ENCODE measurements around the gene TRIM22.
"Not testable (repeated sequence)": the region's sequence is repeated elsewhere in the genome, so short reads cannot be mapped to it uniquely, and the experiment has no call there.

The TRIM22 gene, protein sequence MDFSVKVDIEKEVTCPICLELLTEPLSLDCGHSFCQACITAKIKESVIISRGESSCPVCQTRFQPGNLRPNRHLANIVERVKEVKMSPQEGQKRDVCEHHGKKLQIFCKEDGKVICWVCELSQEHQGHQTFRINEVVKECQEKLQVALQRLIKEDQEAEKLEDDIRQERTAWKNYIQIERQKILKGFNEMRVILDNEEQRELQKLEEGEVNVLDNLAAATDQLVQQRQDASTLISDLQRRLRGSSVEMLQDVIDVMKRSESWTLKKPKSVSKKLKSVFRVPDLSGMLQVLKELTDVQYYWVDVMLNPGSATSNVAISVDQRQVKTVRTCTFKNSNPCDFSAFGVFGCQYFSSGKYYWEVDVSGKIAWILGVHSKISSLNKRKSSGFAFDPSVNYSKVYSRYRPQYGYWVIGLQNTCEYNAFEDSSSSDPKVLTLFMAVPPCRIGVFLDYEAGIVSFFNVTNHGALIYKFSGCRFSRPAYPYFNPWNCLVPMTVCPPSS

DNA sequence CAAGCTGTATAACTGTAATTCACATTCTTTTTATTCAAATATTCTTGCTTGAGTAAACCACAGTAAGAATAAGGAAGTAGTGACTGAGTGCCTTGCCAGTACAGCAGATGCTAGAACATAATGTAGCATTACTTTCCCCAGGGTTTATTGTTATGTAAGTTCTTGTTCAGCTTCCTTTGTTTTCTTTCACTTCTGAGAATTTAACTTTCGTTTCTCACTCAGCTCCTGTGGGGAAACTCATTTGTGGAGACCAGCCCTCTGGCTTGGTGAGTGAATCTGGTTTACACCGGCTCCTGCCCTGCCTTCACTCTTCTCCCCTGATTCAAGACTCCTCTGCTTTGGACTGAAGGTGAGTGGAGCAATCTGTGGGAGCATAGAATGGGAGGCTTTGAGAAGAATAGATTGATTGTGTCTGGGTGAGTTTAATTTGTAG is at the start of gene TRIM22:
TRIM22 (plus strand) TSS at position 240 of the 433 bp plus-strand sequence. CDS start 6,443 bp downstream, outside the sequence.
- DNase-seq (ENCODE audit: low read depth, low spot score): peak; percentile 65

DNA sequence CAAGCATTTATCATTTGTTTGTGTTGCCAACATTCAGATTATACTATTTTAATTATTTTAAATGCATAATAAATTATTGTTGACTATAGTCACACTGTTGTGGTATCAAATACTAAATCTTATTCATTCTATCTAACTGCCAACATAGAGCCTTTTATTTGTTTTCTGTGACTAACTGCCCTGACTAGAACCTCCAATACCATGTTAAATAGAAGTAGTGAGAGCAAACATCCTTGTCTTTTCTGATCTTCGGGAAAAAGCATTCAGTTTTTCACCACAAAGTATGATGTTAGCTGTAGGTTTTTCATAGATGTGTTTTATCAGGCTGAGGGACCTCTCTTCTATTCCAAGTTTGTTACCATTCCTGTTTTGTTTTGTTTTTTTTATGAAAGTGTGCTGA is 49.6 kb upstream of the TRIM22 start:
- DNase-seq (ENCODE audit: low read depth, low spot score): no peak

DNA sequence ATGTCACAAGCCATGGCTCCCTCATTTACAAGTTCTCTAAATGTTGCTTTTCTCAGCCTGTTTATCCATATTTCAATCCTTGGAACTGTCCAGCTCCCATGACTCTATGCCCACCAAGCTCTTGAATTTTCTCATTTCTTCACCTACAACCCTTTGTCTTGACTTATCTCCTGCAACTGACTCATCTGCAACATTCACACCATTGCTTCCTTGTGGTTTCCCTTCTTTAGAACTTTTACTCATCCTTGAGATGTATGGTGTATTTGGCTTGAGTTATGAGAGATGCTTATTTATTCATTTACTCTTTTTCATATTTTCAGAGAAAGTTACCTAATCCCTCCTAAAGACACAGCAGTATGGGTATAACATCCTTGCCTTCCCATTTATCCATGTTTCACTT is 46.0 kb upstream of the TRIM22 start:
- DNase-seq (ENCODE audit: low read depth, low spot score): no peak

DNA sequence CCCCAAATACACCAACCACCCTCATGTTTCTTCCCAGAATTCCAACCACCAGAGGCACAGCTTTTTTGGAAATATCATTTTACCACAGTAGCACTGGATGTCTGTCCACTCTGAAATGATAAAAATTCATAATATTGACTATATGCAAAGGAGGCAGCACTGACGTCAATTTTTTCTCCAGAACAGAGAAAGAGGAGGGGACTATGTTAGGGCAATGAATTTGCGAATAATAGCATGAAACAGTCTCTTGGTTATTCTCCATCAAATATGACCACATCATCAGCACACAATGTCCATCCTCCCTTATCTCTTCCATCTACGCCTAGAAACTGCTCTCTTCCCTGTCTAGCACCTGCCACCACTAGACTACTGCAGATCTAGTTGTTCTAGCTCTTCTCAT is 43.5 kb upstream of the TRIM22 start:
- no peak for DNase-seq (ENCODE audit: low read depth, low spot score)

DNA sequence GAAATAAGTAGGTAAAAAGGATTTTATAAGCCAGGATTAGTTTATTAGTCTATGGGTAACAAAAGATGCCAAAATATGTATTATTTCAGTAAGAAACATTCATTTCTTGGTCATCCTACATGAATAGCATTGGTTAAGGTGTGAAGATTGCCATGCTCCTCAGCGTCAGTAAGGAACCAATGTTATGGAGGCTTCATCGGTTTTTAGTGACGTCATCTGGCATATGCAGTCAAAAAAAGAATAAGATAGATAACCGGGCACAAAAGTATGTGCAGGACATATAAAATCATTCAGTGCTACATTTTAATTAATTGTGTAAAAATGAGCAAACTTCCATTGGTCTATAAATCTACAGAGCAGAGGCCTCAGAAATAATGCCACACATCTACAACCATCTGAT is 34.1 kb upstream of the TRIM22 start:
- no peak for DNase-seq (ENCODE audit: low read depth, low spot score)

DNA sequence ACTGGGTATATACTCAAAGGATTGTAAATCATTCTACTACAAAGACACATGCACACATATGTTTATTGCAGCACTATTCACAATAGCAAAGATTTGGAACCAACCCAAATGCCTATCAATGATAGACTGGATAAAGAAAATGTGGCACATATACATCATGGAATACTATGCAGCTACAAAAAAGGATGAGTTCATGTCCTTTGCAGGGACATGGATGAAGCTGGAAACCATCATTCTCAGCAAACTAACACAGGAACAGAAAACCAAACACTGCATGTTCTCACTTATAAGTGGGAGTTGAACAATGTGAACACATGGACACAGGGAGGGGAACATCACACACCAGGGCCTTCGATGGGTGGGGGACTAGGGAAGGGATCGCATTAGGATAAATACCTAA is 32.6 kb upstream of the TRIM22 start:
- not testable (repeated sequence) for DNase-seq (ENCODE audit: low read depth, low spot score)

DNA sequence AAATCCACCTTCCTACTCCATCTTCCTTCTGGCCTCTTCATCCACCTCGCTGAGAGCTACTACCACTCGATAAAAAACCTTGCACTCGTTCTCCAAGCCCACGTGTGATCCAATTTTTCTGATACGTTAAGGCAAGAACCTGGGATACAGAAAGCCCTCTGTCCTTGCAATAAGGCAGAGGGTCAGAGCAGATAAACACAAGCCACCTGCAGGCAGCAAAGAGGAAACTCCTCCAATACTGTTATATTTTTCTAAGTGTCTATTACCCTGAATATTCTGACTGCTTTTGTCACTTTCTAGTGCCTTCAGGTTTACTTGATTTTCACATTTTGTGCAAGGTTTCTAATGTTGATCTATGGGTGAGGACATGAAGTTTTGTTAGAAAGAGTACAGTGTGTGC is 31.3 kb upstream of the TRIM22 start:
- DNase-seq (ENCODE audit: low read depth, low spot score): no peak

DNA sequence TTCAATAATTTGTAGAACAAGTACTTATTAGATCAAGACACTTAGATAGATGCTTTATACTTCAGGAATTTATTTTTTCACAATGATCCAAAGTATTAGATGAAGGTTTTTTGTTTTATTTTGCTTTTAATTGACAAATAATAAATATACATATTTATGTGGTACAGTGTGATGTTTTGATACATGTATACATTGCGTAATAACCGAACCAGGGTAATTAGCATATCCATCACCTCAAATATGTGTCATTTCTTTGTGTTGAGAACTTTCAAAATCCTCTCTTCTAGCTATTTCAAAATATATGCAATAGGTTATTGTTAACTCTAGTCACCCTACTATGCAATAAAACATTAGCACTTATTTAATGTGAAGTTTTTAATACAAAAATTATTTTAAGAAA is 26.1 kb upstream of the TRIM22 start:
- no peak for DNase-seq (ENCODE audit: low read depth, low spot score)

DNA sequence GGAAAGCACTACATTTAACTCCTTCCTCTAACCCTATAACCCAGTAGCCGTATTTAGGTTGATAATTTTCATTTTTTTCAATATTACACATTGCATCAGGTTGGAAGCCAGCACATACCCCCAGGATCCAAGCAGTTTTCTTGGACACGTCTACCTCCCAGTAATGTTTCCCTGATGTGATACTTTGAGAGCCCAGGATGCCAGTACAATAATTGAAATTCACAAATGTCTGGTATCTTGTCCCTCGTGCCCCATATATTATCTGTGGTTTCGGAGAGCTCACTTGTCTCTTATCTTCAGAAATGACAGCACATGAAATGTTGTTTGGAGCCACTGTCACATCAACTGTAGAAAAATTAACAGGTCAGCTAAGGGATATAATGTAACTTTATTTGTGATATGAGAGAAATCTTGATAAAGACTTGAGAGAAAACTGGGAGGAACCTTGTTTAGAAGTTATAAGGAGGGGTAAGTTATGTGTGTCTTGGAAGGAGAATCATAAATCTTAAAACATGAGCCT is 24.5 kb upstream of the TRIM22 start:
- no peak for DNase-seq (ENCODE audit: low read depth, low spot score)

DNA sequence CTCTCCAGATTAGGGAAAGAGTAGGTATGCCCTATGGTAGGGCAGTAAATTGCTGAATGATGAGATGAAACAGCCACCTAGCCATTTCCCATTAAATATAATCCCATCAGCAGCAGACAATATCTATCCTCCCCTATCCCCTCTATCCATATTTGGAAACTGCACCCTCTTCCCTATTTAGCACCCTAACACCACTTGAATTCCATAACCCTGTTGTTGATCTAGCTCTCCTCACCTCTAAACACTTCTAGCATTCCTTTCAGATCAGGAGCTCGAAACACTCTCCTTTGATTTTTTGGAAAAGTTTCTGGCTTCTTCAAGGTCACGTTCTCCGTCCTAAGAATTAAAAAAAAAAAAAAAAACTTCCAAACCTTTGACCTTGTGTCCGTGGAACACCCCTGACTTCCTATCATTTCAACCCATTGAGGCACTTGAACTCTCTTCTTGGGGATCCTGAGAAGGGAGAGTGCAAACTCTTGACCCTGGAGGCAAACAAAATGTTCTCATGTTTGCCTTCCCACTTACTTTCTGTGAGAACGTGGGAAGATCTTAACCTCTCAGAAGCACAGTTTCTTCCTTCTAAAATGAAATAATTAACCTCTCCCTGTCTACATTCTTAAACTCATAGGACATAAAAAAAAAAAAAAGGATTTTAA is 23.7 kb upstream of the TRIM22 start:
- DNase-seq (ENCODE audit: low read depth, low spot score): no peak

DNA sequence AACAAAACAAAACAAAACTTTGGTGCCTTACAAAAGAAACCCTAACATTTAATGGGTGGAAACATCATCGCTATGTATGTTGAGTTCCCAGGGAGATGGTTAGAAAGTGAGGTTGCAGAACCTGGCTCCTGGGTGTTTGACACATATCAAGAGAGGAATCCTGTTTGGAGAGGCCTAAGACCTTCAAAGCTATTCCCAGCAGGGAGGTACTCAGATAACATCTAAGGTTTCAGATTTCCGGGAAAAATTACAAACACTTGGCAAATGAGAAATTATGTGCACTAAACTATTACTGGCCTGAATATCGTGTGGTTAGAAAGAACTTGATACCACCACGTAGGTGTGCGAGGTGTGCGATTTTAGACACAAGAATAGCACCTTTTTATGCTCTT is 23.2 kb upstream of the TRIM22 start:
- no peak for DNase-seq (ENCODE audit: low read depth, low spot score)

DNA sequence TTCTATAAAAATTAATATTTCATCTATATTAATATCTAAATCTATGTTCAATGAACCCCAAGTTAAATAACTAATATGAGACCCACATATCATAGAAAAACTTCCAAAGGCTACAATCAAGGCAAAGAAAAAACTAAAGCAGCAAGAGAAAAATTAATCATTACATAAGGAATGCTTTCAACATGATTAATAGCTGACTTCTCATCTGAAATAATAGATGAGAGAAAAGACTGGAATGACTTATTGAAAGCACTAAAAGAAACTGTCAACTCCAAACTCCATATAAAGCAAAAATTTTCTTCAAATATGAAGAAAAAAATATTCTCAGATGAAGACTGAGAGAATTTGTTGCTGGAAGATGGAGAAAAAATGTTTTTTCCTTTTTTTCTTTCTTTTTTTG is 17.8 kb upstream of the TRIM22 start:
- no peak for DNase-seq (ENCODE audit: low read depth, low spot score)

DNA sequence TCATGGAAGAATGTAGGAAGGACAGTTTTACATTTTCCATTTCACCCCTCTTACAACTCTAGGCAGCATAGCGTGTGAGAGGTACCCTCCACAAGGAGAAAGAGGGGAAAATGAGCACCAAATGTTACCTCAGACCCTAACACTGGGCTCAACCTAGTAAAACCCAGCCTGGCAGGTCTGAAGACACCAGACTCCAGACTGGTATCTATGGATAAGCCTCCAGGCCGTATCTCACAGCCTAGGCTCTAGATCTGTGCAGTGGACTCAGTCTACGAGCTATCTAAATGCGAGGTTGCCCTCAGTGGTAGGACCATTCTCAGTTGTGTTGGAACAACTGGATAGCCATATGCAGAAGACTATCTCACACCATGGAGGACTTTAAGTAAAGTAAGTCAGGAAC is 15.2 kb upstream of the TRIM22 start:
- no peak for DNase-seq (ENCODE audit: low read depth, low spot score)

DNA sequence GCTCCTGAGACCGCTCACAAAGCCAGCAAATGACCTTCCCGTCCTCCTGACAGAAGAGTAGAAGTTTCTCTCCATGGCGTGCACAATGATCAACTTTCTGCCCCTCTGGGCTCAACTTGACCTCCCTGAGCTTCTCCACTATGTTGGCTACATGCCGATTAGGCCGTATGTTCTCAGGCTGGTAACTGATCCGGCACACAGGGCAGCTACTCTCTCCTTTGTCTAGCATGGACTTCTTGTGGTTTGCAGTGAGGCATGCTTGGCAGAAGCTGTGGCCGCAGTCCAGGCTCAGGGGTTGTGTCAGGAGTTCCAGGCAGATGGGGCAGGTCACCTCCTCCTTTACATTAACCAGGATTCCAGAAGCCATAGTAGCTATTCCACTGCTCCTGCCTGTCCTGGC is 9.8 kb upstream of the TRIM22 start:
- no peak for DNase-seq (ENCODE audit: low read depth, low spot score)

DNA sequence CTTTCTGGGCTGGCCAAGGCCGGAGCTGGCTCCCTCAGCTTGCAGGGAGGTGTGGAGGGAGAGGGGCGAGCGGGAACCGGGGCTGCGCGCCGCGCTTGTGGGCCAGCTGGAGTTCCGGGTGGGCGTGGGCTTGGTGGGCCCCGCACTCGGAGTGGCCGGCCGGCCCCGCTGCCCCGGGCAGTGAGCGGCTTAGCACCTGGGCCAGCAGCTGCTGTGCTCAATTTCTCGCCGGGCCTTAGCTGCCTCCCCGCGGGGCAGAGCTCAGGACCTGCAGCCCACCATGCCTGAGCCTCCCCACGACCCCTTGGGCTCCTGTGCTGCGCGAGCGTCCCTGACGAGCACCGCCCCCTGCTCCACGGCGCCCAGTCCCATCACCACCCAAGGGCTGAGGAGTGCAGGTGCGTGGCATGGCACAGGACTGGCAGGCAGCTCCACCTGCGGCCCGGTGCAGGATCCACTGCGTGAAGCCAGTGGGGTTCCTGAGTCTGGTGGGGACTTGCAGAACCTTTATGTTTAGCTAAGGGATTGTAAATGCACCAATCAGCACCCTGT is 6.6 kb upstream of the TRIM22 start:
- DNase-seq (ENCODE audit: low read depth, low spot score): not testable (repeated sequence)

DNA sequence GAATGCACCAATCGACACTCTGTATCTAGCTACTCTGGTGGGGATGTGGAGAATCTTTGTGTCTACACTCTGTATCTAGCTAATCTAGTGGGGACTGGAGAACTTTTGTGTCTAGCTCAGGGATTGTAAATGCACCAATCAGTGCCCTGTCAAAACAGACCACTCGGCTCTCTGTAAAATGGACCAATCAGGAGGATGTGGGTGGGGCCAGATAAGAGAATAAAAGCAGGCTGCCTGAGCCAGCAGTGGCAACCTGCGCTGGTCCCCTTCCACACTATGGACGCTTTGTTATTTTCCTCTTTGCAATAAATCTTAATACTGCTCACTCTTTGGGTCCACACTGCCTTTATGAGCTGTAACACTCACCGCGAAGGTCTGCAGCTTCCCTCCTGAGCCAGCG is 6.0 kb upstream of the TRIM22 start:
- DNase-seq (ENCODE audit: low read depth, low spot score): not testable (repeated sequence)

DNA sequence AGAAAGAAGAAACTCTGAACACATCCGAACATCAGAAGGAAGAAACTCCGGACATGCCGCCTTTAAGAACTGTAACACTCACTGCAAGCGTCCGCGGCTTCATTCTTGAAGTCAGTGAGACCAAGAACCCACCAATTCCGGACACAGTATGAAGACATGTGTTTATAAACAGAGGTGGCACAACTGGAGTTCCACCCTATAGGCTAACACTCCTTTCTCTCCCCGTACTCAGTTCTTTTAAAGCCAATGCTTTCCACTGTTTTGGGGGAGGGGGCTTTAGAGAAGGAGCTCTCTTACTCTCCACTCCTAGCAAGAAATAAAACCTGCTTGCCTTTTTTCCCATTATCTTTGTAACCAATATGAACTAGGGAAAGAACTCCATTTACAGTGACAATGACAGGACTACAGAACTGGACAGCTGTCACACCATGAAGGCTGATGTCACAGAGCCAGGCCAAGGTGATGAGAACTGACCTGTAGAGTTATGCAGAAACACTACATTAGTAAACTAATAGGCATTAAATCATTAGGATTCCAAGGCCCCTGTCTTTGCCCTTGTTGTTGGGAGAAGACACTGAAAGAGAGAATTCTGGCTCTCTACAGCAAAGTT is 5.4 kb upstream of the TRIM22 start:
- DNase-seq (ENCODE audit: low read depth, low spot score): no peak

DNA sequence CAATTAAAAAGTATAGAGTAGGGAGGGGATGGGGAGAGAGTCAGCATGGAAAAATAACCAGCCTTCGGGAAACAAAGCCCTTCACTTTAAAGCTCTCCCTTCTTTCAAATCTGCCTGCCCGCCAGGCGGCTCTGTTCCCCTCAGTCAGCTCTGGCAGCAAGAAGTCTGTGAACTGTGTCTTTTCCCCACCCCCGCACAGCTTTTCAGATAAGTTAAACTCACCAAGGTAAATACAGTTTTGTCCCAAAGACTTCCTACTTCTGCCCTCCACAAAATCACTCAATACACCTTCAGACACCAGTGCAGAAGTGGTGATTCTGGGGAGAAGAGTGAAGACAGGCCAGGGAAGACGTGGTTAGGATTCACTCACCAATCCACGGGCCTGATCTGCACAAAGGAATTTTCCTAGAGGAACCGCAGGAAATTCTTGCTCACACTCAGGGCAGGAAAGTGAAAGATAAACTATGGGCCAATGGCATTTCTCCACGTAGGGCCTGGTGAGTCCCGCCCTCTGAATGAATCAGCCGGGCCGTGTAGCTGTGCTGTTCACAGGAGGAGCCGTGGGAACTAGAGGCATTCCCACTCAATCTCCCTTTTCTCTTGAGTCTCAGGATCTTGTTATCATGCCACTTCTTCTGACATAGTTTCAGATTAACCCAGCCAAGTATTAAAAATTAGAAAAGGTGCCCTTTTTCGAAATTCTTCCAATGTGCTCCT is 4.8 kb upstream of the TRIM22 start, which contains the start of gene TRIM5:
TRIM5 (minus strand) TSS at position 429 of the 717 bp plus-strand sequence. CDS start 4,897 bp downstream, outside the sequence.
- DNase-seq (ENCODE audit: low read depth, low spot score): peak; percentile 94

DNA sequence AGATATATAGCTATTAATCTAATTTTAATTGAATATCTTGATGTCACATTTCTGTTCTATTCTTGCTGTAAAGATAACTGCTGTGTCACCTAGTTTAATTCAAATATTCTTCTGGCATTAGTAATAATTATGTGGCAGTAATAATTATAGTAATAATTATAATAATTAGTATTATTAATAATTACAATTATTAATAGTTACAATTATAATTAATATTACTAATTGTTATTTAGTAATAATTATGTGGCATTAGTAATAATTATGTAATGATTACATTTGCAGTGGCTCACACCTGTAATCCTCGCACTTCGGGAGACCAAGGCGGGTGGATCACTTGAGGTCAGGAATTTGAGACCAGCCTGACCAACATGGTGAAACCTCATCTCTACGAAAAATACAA is 3.2 kb upstream of the TRIM22 start:
- DNase-seq (ENCODE audit: low read depth, low spot score): no peak

DNA sequence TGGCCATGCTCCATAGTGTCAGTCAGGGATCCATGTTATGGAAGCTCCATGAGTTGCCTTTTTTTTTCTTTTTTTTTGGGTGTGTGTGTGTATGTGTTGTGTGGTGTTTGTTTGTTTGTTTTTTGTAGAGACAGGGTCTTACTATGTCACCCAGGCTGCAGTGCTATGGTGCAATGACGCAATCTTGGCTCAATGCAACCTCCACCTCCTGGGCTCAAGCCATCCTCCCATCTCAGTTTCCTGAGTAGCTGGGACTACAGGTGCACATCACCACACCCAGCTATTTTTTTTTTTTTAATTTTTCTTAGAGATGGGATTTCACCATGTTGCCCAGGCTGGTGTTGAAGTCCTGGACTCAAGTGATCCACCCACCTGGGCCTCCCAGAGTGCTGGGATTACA is 1.1 kb upstream of the TRIM22 start:
- DNase-seq (ENCODE audit: low read depth, low spot score): no peak

DNA sequence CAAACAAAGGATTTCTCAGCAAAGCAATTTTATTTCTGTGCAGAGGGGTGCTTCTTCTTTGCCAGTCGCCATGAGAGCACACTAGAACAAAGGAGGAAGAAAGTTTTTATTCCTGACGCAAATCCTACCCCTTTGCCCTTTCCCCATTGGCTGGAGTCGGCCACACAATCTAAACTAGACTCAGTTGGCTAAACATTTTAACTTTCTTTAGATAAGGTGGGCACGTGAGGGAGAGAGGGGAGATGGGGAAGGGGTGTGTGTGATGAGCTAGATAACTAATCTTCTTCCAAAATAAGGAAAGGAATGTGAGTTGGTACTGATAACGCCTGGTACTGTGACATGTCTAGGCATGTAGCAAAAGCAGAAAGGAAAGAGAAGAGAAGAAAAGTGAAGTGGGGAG is 626 bp downstream of the TRIM22 start:
- no peak for DNase-seq (ENCODE audit: low read depth, low spot score)

Measured in ELF-1 (cell line).